ENCODE data around the gene DNAH1. TPM values are rescaled to one million over a fixed set of nuclear protein-coding genes. Genes with fewer than 3 reads are reported as not detected.

DNAH1 gene
- total and polyA plus RNA-seq, 2 of the 13 experiments (the other 11 are each of a cell fraction or from before 2014, with no cell fraction given): 0.64 to 3.5 TPM

DNA sequence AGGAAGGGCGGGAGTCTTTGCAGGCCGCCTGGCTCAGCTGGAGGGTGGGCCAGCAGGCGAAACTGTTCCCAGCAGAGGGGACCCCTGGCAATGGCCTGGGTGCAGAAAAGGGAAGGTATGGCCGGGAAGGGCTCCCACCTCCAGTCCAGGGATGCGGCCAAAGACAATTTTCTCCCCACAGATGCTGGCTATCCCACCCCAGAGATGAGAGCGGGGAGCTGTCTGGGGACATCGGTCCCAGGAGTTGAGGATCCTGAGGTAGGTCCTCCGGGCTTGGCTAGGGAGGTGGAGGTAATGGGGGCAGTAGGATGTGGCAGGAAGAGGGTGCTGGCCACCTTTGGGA is 127.1 kb downstream of the DNAH1 start:
- H2AFZ ChIP-seq (ENCODE audit: low read length): no peak overlapping the region
- no peaks in the 10 kb centered on the region for H3K27me3 ChIP-seq (ENCODE audit: control insufficient read depth in 1 of 2, insufficient read depth in 2 of 2, low read length in 2 of 2)
- in situ Hi-C loops (cut with HindIII; ENCODE audit: extremely low pct_ligation_motif_present, low pct_unique_long_range_greater_than_20kb) (no loop called here), intact Hi-C loops (cut with micrococcal nuclease; ENCODE audit: unreplicated experiment) (no loop called here)
- no peak overlapping the region for H3K27ac ChIP-seq (ENCODE audit: extremely low read length, insufficient read depth, low read length)
- no peak for DNase-seq (ENCODE audit: low spot score)
- TF ChIP-seq POGZ (CRISPR knock-in tag; IDR thresholded peaks at IDR 0.05) (no peak), ZFP36L2 (CRISPR knock-in tag; IDR thresholded peaks at IDR 0.05) (no peak), ZNF264 (CRISPR knock-in tag; IDR thresholded peaks at IDR 0.05) (no peak), SP4 (CRISPR knock-in tag; IDR thresholded peaks at IDR 0.05) (no peak), GABPA (IDR thresholded peaks at IDR 0.05; ENCODE audit: low read depth, low read length) (no peak), GABPA (CRISPR knock-in tag; IDR thresholded peaks at IDR 0.05; ENCODE audit: low read depth) (no peak), ZFAT (CRISPR knock-in tag; conservative IDR thresholded peaks at IDR 0.05) (no peak), NFATC3 (CRISPR knock-in tag; IDR thresholded peaks at IDR 0.05) (no peak), YEATS2 (CRISPR knock-in tag; IDR thresholded peaks at IDR 0.05; ENCODE audit: borderline replicate concordance) (no peak), NPAS2 (CRISPR knock-in tag; IDR thresholded peaks at IDR 0.05; ENCODE audit: borderline replicate concordance) (no peak), RBM39 (IDR thresholded peaks at IDR 0.05; ENCODE audit: low read depth, low read length, poor library complexity, severe bottlenecking) (no peak), HOXA5 (CRISPR knock-in tag; IDR thresholded peaks at IDR 0.05) (no peak), HHEX (CRISPR knock-in tag; IDR thresholded peaks at IDR 0.05) (no peak), ZNF333 (CRISPR knock-in tag; IDR thresholded peaks at IDR 0.05; ENCODE audit: borderline replicate concordance) (no peak), ATF1 (CRISPR knock-in tag; IDR thresholded peaks at IDR 0.05) (no peak), ZNF460 (CRISPR knock-in tag; IDR thresholded peaks at IDR 0.05; ENCODE audit: borderline replicate concordance) (no peak)
- TF ChIP-seq, protein P1, sequence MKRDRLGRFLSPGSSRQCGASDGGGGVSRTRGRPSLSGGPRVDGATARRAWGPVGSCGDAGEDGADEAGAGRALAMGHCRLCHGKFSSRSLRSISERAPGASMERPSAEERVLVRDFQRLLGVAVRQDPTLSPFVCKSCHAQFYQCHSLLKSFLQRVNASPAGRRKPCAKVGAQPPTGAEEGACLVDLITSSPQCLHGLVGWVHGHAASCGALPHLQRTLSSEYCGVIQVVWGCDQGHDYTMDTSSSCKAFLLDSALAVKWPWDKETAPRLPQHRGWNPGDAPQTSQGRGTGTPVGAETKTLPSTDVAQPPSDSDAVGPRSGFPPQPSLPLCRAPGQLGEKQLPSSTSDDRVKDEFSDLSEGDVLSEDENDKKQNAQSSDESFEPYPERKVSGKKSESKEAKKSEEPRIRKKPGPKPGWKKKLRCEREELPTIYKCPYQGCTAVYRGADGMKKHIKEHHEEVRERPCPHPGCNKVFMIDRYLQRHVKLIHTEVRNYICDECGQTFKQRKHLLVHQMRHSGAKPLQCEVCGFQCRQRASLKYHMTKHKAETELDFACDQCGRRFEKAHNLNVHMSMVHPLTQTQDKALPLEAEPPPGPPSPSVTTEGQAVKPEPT (CRISPR knock-in tag; IDR thresholded peaks at IDR 0.05; ENCODE audit: low read depth): no peak
- TF ChIP-seq, protein P2, sequence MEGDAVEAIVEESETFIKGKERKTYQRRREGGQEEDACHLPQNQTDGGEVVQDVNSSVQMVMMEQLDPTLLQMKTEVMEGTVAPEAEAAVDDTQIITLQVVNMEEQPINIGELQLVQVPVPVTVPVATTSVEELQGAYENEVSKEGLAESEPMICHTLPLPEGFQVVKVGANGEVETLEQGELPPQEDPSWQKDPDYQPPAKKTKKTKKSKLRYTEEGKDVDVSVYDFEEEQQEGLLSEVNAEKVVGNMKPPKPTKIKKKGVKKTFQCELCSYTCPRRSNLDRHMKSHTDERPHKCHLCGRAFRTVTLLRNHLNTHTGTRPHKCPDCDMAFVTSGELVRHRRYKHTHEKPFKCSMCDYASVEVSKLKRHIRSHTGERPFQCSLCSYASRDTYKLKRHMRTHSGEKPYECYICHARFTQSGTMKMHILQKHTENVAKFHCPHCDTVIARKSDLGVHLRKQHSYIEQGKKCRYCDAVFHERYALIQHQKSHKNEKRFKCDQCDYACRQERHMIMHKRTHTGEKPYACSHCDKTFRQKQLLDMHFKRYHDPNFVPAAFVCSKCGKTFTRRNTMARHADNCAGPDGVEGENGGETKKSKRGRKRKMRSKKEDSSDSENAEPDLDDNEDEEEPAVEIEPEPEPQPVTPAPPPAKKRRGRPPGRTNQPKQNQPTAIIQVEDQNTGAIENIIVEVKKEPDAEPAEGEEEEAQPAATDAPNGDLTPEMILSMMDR (CRISPR knock-in tag; IDR thresholded peaks at IDR 0.05): no peak
- TF ChIP-seq, protein P3, sequence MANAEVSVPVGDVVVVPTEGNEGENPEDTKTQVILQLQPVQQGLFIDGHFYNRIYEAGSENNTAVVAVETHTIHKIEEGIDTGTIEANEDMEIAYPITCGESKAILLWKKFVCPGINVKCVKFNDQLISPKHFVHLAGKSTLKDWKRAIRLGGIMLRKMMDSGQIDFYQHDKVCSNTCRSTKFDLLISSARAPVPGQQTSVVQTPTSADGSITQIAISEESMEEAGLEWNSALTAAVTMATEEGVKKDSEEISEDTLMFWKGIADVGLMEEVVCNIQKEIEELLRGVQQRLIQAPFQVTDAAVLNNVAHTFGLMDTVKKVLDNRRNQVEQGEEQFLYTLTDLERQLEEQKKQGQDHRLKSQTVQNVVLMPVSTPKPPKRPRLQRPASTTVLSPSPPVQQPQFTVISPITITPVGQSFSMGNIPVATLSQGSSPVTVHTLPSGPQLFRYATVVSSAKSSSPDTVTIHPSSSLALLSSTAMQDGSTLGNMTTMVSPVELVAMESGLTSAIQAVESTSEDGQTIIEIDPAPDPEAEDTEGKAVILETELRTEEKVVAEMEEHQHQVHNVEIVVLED (CRISPR knock-in tag; IDR thresholded peaks at IDR 0.05; ENCODE audit: borderline replicate concordance): no peak
- TF ChIP-seq, protein P4, sequence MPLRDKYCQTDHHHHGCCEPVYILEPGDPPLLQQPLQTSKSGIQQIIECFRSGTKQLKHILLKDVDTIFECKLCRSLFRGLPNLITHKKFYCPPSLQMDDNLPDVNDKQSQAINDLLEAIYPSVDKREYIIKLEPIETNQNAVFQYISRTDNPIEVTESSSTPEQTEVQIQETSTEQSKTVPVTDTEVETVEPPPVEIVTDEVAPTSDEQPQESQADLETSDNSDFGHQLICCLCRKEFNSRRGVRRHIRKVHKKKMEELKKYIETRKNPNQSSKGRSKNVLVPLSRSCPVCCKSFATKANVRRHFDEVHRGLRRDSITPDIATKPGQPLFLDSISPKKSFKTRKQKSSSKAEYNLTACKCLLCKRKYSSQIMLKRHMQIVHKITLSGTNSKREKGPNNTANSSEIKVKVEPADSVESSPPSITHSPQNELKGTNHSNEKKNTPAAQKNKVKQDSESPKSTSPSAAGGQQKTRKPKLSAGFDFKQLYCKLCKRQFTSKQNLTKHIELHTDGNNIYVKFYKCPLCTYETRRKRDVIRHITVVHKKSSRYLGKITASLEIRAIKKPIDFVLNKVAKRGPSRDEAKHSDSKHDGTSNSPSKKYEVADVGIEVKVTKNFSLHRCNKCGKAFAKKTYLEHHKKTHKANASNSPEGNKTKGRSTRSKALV (CRISPR knock-in tag; IDR thresholded peaks at IDR 0.05): no peak
- no TSS peak for BruUV-seq (replicated peaks)
- WGBS (ENCODE audit: low lambda C conversion rate): 91% methylated on average over 8 of the region's 8 CpGs
- ATAC-seq: no peak
- no peaks in the 10 kb centered on the region for H3K79me2 ChIP-seq (ENCODE audit: insufficient read depth, low read length)
- H3K36me3 ChIP-seq (replicated peaks in 1 of 2; ENCODE audit: control insufficient read depth in 1 of 2, insufficient read depth in 2 of 2, low read length in 2 of 2): peaks cover 0 to 2% of the 10 kb centered on the region in 2 experiments; a peak in 2 of 5 replicates
- no peaks in the 10 kb centered on the region for H4K20me1 ChIP-seq (ENCODE audit: insufficient read depth, low read length)
- POLR2A ChIA-PET: interaction anchor here (1.0 to 1.1 kb wide), 2 partner anchors 10 to 11 kb away, joined by 3 to 4 read pairs; no protein-coding TSS in a partner anchor
- H3K9me3 ChIP-seq (ENCODE audit: low read length): no peaks in the 10 kb centered on the region
- peak overlapping the region; percentile 80; the same call in 1 of the 2 replicates for H3K9ac ChIP-seq (ENCODE audit: insufficient read depth, low read depth, low read length)
- H3K4me2 ChIP-seq (ENCODE audit: low read depth, low read length): peak overlapping the region; percentile 85
- peaks cover 59% of the 10 kb centered on the region for H3K4me1 ChIP-seq (ENCODE audit: insufficient read depth, low read length)
- no peak for FAIRE-seq
- CTCF ChIA-PET (ENCODE audit: low intra/inter-chr PET ratio, low total read pairs): no interaction called here
- peak overlapping the region in 2 of 3 experiments; percentile 78 to 79; a peak in 3 of 6 replicates for H3K4me3 ChIP-seq (replicated peaks in 1 of 3; ENCODE audit: insufficient read depth in 1 of 3, low read depth in 2 of 3, low read length in 3 of 3)
